Effector memory CD8-positive, alpha-beta T cell (primary cell): ENCODE data around the gene FRY.
A peak's percentile ranks its signal among the peaks of the same experiment; 100 is the strongest.

Experiments used
- ATAC-seq: fragments of 150-1000 bp; cut with Tn5 transposase; replicated peaks from 2 replicates; pipeline ENCODE4 v1.10.0; 2021; ENCODE audit warnings: mild to moderate bottlenecking, moderate library complexity
- DNase-seq, 3 experiments: peaks; one replicate each; pipeline ENCODE4 v3.0.0; 2021
- H3K27ac Mint-ChIP-seq, 2 donors: one replicate each; pipeline ENCODE4 v1.8.0; 2022; ENCODE audit warnings: mild to moderate bottlenecking in 2 of 2, mixed read lengths in 2 of 2, moderate library complexity in 2 of 2
- H3K27me3 Mint-ChIP-seq, 2 donors: one replicate each; pipeline ENCODE4 v1.8.0; 2022; ENCODE audit warnings: mixed read lengths in 2 of 2
- H3K36me3 Mint-ChIP-seq: one replicate; pipeline ENCODE4 v1.8.0; 2022; ENCODE audit warnings: mild to moderate bottlenecking, moderate library complexity, mixed read lengths; ENCODE audit not compliant: insufficient read depth
- H3K4me1 Mint-ChIP-seq, 2 donors: one replicate each; pipeline ENCODE4 v1.8.0; 2022; ENCODE audit warnings: low read depth in 2 of 2, mixed read lengths in 2 of 2
- H3K4me3 Mint-ChIP-seq, 2 donors: one replicate each; pipeline ENCODE4 v1.8.0; 2022; ENCODE audit warnings: mild to moderate bottlenecking in 2 of 2, mixed read lengths in 2 of 2, moderate library complexity in 2 of 2
- H3K9me3 Mint-ChIP-seq, 2 donors: one replicate each; pipeline ENCODE4 v1.8.0; 2022; ENCODE audit warnings: mixed read lengths in 2 of 2

FRY gene

DNA sequence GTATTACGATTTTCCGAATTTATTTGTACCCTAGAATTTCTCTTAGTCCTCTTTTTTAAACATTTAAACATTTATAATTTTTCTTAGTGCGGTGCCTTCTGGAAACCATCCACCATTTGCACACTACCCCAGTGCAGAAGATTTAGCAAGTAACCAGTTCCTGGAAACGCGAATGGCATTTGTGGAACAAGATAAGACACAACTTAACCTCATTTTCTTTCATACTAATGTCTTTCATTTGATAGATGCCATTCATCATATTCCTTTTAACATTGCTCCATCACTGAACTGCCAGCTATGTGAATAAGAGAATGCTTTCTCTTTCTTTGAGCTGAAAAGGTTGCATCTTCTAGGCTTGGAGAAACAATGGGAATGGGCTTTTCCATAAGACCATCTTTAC is 6.8 kb downstream of the FRY start:
- Mint-ChIP-seq H3K27ac (no peak overlapping the region), H3K4me1 (peaks cover 3 to 6% of the 10 kb centered on the region in 2 donors), H3K36me3 (no peaks in the 10 kb centered on the region), H3K27me3 (peaks cover 10 to 36% of the 10 kb centered on the region in 2 donors), H3K4me3 (no peak overlapping the region), H3K9me3 (peaks cover 0 to 7% of the 10 kb centered on the region in 2 donors)
- DNase-seq, result no peak
- ATAC-seq, result no peak

DNA sequence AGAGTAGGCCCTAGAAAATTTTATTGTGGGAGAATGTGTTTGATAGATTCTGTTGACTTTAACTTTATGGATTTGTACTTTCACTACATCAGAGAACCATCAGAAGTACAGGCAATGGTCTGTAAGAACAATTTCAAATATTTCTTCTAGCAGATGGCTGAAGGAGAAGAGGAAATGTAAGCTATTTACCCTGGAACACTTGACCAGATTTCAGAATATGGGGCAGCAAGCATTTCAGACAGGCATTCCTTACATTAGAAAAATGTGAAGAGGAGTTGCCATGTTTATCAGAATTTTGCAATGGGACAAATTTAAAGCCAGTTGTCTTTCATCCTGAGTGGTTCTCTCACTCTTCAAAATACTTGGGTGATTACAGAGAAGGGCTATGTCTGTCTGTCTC is 7.5 kb downstream of the FRY start:
- Mint-ChIP-seq H3K9me3 (peaks cover 0 to 7% of the 10 kb centered on the region in 2 donors), H3K27ac (no peak overlapping the region), H3K36me3 (no peaks in the 10 kb centered on the region), H3K4me1 (peaks cover 3 to 6% of the 10 kb centered on the region in 2 donors), H3K4me3 (no peak overlapping the region), H3K27me3 (peaks cover 10 to 29% of the 10 kb centered on the region in 2 donors)
- DNase-seq, result no peak
- ATAC-seq, result no peak

DNA sequence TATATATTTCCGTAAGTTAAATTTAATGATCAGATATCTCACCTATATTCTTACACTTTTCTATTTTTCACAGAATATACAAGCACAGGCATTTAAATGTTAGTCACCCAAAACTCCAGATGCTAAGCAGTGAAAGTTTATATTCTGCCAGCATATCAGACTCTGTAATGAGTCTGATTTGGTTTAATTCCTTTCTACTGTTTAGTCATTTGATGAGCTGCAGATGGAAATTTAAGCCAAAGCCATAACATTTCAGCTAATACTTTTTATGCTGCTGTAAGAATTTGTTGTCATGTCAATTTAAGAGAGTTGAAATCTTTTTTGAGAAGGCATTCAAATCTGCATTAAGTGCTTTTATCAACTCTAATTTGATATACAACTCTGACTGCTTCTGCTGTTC is 8.0 kb downstream of the FRY start:
- no peaks in the 10 kb centered on the region for H3K36me3 Mint-ChIP-seq
- H3K9me3 Mint-ChIP-seq, result peaks cover 0 to 7% of the 10 kb centered on the region in 2 donors
- peaks cover 3 to 6% of the 10 kb centered on the region in 2 donors for H3K4me1 Mint-ChIP-seq
- H3K27ac Mint-ChIP-seq, result no peak overlapping the region
- no peak overlapping the region for H3K4me3 Mint-ChIP-seq
- no peak for ATAC-seq
- peaks cover 6 to 25% of the 10 kb centered on the region in 2 donors for H3K27me3 Mint-ChIP-seq
- DNase-seq, result no peak

DNA sequence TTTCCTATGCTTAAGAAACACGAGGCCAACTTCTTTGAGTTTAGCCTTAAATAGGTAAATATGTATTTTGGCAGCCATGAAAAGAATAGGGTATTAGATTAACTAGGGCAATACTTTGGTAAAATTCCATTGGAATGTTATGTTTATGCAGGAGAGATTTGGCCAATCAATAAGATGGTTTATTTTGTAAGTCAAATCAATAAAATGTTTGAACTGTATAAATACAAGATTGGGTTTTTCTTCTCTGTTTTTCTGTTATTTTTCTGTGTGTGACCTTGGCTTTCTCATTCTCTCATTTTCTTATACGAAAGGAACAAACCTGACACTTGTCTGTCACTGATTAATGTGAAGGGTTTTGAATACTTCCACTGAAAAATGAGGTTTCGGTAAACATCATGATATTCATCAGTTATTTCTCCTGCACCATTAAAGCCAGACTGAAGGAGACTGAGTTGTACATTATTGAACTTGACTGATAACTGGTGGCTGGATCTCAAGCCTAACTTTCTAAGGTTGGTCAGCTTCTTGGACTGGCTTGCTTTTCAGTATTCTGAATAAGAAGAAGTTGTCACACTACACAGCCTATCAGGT is 8.6 kb downstream of the FRY start:
- Mint-ChIP-seq H3K27me3 (peaks cover 0 to 20% of the 10 kb centered on the region in 2 donors), H3K36me3 (no peaks in the 10 kb centered on the region), H3K9me3 (peaks cover 0 to 7% of the 10 kb centered on the region in 2 donors), H3K4me1 (peaks cover 3 to 6% of the 10 kb centered on the region in 2 donors), H3K4me3 (no peak overlapping the region), H3K27ac (no peak overlapping the region)
- DNase-seq (no peak), ATAC-seq (no peak)

DNA sequence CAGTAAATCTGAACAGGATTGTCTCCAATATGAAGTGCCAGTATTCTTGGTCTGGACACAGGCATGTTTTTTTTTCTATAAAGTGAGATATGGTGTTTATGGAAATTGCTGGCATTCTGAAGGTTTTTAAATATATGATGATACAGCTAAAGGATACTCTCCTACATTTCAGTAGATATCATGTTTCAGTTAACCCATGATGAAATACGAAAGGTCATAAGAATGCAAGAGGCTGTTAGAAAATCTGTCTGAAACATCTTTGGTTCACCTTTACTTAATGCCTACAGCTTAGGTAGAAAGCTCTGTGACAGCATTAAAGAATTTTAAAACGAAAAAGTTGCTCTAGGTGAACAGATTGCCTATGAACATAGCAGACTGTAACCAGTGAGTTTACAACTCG is 9.1 kb downstream of the FRY start:
- Mint-ChIP-seq H3K4me1 (peaks cover 3 to 6% of the 10 kb centered on the region in 2 donors), H3K27me3 (peaks cover 0 to 17% of the 10 kb centered on the region in 2 donors), H3K36me3 (no peaks in the 10 kb centered on the region), H3K27ac (no peak overlapping the region), H3K9me3 (peaks cover 0 to 7% of the 10 kb centered on the region in 2 donors), H3K4me3 (no peak overlapping the region)
- no peak for DNase-seq
- no peak for ATAC-seq

DNA sequence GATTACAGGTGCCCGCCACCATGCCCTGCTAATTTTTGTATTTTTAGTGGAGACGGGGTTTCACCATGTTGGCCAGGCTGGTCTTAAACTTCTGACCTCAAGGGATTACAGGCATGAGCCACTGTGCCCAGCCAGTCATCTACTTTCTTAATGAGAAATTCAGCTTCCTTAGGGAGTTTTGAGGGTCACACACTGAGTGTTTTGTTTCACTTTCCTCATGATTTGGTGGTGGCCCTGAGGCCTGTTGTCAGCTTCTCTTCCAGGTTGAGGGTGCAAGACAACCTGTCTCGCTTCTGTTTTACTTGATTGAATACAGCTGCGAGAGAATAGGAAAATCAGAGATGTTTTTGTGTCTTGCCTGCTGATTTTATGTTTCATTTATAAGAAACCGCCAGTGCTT is 9.9 kb downstream of the FRY start:
- H3K27ac Mint-ChIP-seq, result no peak overlapping the region
- no peak overlapping the region for H3K4me3 Mint-ChIP-seq
- peaks cover 0 to 7% of the 10 kb centered on the region in 2 donors for H3K9me3 Mint-ChIP-seq
- H3K27me3 Mint-ChIP-seq, result peaks cover 0 to 11% of the 10 kb centered on the region in 2 donors
- ATAC-seq (no peak), DNase-seq (no peak)
- no peaks in the 10 kb centered on the region for H3K36me3 Mint-ChIP-seq
- H3K4me1 Mint-ChIP-seq, result peaks cover 3 to 9% of the 10 kb centered on the region in 2 donors

DNA sequence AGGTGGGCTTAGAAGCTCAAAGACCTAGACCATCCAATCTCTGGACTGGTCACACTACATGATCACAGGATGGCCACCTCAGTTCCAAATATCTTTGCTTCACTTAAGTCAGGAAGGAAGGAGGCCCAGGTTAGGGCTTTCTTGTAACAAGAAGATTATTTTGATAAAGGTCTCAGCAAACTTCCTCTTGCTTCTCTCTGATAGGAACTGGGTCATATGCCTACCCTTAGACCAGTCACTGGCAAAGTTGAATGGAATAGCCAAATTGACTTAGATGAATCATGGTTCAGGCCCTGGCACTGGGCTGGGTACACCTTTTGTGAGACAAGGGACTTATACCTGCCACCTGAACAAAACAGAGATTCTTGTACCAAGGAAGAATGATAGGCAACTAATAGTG is 11.0 kb downstream of the FRY start:
- no peak for ATAC-seq
- Mint-ChIP-seq H3K9me3 (peaks cover 0 to 7% of the 10 kb centered on the region in 2 donors), H3K4me1 (peaks cover 0 to 13% of the 10 kb centered on the region in 2 donors), H3K36me3 (peaks cover 3% of the 10 kb centered on the region), H3K27ac (no peak overlapping the region), H3K27me3 (peaks cover 0 to 7% of the 10 kb centered on the region in 2 donors), H3K4me3 (peak overlapping the region in 1 of 2 donors; percentile 7)
- DNase-seq, result no peak

DNA sequence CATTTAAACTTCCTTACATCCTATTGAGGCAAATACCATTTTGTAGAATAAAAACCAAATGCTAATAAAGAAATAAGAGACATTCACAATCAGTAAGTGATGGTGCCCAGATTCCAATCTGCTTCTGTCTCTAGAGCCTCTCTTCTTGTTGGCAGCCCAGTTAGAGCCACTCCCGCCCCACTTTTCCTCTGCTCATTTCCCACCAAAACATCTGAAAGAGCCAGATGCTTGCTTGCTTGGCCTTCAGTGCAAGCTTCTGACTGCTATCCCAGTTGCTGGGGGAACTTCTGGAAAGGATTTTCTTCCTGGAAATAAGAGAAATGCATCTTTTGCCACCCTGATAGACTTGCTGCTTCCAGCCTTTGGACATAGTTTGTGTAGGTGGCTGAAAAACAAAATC is 12.9 kb downstream of the FRY start:
- no peak overlapping the region for H3K27ac Mint-ChIP-seq
- ATAC-seq, result no peak
- DNase-seq, result no peak
- peaks cover 0 to 23% of the 10 kb centered on the region in 2 donors for H3K27me3 Mint-ChIP-seq
- no peak overlapping the region for H3K4me3 Mint-ChIP-seq
- H3K9me3 Mint-ChIP-seq, result peaks cover 0 to 7% of the 10 kb centered on the region in 2 donors
- peaks cover 5% of the 10 kb centered on the region for H3K36me3 Mint-ChIP-seq
- H3K4me1 Mint-ChIP-seq, result peaks cover 0 to 24% of the 10 kb centered on the region in 2 donors

DNA sequence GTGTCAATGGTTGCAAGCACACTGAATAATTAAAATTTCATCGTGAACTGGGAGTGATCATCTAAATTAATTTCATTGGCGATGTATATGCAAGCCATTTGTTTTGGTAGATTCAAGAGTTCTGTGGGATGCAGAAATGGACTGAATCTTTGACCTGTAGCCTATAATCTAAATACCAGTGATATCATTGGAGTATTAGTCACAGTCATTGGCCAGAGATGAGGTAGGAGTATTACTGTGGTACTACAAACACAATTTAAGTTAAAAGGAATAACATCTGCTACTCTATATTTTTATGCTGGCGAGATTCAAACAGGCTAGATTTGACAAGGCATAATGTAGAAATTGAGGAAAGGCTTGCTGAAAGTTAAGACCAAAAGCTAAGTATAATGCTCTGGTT is 14.0 kb downstream of the FRY start:
- Mint-ChIP-seq H3K9me3 (peaks cover 0 to 7% of the 10 kb centered on the region in 2 donors), H3K27ac (no peak overlapping the region), H3K27me3 (peaks cover 0 to 24% of the 10 kb centered on the region in 2 donors), H3K4me1 (peaks cover 0 to 24% of the 10 kb centered on the region in 2 donors), H3K4me3 (no peak overlapping the region), H3K36me3 (peaks cover 5% of the 10 kb centered on the region)
- DNase-seq, result no peak
- no peak for ATAC-seq

DNA sequence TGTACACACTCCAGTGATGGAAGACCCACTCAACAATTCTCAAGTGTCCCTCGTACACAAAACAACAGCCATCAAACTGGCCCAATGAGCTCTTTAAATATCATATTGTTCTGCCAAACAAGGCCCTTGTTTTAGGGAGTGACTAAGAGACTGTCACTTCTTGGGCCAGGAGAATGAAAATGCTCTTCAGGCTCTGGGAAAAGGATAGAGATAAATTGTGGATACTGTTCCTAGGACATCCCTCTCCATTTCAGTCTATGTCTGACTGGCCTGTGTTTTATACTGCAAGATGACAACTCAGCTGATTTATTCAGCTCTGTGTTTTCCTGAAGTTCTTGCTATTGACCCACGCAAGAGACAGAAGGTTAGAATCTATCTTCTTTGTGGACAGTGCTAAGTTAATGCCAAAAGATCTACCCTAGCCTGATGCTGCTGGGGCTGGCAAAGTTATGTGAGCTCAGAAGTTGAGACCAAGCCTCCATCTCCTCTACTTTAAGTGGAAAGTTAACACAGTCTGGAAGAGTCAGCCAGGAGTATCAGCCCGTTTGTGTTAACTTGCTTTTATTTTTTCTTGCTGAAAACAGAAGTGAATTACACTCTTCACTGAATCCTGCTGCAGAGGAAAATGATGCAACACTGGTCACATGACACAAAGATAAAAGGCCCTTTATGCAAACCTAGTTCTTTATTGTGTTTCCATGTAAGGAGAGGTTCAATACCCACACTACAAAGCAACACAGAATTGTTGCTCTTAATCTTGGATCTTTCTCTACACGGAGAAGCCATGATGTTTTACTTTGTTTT is 14.6 kb downstream of the FRY start:
- no peak for DNase-seq
- no peak overlapping the region for H3K27ac Mint-ChIP-seq
- H3K4me1 Mint-ChIP-seq, result peaks cover 0 to 24% of the 10 kb centered on the region in 2 donors
- peaks cover 0 to 7% of the 10 kb centered on the region in 2 donors for H3K9me3 Mint-ChIP-seq
- ATAC-seq, result peak; percentile 40
- peaks cover 0 to 28% of the 10 kb centered on the region in 2 donors for H3K27me3 Mint-ChIP-seq
- peaks cover 5% of the 10 kb centered on the region for H3K36me3 Mint-ChIP-seq
- no peak overlapping the region for H3K4me3 Mint-ChIP-seq

DNA sequence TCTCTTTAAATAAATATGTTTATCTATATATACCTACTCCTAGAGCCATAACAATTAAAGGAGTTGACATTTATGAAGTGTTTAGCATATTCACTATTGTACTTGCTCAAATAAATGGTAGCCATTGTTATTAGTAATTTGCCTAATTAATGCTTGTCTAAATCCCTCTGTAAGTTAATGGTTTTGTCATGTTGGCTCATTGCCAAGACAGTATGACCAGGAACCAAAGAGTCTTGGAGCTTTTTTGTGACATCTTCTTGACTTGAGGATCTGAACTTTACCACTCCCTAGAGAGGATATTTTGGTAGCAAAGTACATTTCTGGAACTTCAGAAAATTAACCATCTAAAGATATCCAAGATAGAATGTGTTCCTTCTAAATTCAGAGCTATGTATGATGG is 15.5 kb downstream of the FRY start:
- H3K27me3 Mint-ChIP-seq, result peaks cover 0 to 34% of the 10 kb centered on the region in 2 donors
- peak overlapping the region in 1 of 2 donors; percentile 25 for H3K4me3 Mint-ChIP-seq
- peaks cover 5% of the 10 kb centered on the region for H3K36me3 Mint-ChIP-seq
- no peak overlapping the region for H3K27ac Mint-ChIP-seq
- ATAC-seq (no peak), DNase-seq (no peak)
- peaks cover 0 to 7% of the 10 kb centered on the region in 2 donors for H3K9me3 Mint-ChIP-seq
- peaks cover 0 to 24% of the 10 kb centered on the region in 2 donors for H3K4me1 Mint-ChIP-seq

DNA sequence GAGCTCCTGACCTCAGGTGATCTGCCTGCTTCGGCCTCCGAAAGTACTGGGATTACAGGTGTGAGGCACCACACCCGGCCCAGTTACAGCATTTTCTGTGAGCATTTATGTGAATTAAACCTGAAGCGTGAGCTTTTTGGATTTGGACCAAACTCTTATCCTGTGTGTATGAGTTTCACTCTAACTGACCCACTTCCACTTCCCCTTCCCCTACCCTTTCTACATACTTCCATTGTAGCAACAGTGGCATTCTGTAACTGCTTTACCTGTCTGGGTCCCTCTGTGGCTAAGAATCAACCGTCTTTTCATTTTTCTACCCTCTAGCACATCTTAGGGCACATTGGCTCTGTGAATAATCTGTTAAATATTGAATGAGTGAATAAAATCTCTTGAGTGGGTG is 16.2 kb downstream of the FRY start:
- peak; percentile 56 for ATAC-seq
- Mint-ChIP-seq H3K9me3 (peaks cover 0 to 4% of the 10 kb centered on the region in 2 donors), H3K4me3 (peak overlapping the region in 1 of 2 donors; percentile 25), H3K27ac (peak overlapping the region in 1 of 2 donors; percentile 59), H3K36me3 (peaks cover 5% of the 10 kb centered on the region), H3K27me3 (peaks cover 0 to 31% of the 10 kb centered on the region in 2 donors), H3K4me1 (peaks cover 0 to 19% of the 10 kb centered on the region in 2 donors)
- DNase-seq, result no peak

DNA sequence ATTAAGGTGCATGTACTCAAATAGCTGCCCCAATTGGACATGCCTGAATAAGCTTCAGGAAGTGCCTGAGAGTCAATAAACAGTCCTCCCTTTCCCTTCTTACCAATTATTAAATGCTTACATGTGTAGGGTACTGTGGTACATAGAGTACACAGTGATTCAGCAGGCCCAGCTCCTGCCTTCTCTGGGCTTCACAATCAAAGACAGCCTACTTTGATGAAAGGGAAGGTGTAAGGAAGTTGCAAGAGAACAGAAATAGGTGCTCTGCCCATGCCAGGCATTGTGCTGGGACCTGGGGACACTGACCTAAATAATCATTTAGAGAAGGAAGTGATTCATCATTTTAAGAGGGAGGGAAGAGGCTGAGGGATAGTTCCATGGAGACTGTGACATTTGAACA is 17.2 kb downstream of the FRY start:
- DNase-seq, result no peak
- peaks cover 5% of the 10 kb centered on the region for H3K36me3 Mint-ChIP-seq
- no peak overlapping the region for H3K4me3 Mint-ChIP-seq
- peaks cover 0 to 20% of the 10 kb centered on the region in 2 donors for H3K4me1 Mint-ChIP-seq
- peaks cover 0 to 28% of the 10 kb centered on the region in 2 donors for H3K27me3 Mint-ChIP-seq
- H3K27ac Mint-ChIP-seq, result no peak overlapping the region
- no peak for ATAC-seq
- H3K9me3 Mint-ChIP-seq, result no peaks in the 10 kb centered on the region

DNA sequence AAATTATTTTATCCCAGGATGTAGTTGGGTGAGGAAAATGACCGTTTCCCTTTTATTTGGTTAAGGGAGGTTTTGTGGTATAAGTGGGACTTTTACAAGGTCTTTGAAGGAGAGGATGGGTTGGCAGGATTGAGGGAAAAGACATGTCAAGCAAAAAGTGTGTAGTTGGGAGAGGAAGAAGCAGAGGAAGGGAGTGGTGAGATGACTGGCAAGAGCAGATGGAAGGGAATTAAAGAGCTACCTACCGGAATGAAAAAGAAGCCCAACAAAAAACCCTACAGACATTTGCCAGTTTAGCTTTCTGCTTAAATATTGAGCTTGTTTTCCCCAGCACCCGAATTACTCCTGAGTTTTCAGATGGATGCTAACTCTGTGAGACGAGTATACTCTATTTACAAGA is 19.6 kb downstream of the FRY start:
- Mint-ChIP-seq H3K4me3 (no peak overlapping the region), H3K36me3 (peaks cover 5% of the 10 kb centered on the region), H3K27me3 (peaks cover 0 to 28% of the 10 kb centered on the region in 2 donors), H3K4me1 (peaks cover 0 to 19% of the 10 kb centered on the region in 2 donors), H3K27ac (no peak overlapping the region), H3K9me3 (no peaks in the 10 kb centered on the region)
- DNase-seq, result no peak
- ATAC-seq, result no peak
